ENCODE results near the gene TUBB.

Gene TUBB

DNA sequence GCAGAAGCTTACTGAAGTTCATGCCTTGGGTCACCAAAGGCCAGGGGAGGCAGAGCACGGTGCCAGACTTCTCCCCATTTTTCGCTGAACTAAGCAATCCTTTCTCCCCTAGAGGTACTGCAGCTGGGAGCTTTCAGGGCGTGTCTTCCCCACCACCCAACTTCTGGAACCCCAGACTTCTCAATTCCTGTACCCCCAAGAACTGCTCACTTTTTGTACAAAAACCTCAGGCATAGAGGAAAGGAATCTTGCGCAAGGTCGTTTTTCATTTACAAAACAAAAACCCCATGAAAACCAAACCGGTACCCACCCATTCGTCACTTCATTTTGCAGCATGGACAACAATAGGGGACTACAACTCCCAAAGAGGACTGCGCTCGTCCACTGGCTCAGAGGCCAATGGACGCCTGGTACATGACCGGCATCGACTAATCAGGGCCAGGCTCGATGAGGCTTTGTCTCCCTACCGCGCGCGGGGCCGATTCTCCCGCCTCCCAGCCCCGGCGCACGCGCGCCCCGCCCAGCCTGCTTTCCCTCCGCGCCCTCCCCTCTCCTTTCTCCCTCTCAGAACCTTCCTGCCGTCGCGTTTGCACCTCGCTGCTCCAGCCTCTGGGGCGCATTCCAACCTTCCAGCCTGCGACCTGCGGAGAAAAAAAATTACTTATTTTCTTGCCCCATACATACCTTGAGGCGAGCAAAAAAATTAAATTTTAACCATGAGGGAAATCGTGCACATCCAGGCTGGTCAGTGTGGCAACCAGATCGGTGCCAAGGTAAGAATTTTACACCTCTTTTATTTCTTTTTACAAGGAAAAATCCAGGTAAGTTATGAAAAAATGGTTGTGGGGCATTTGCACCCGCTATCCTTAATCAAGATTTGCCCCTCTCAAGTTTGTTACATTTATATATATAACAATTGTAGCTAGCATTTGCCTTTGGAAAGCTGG is at the start of gene TUBB:
TSS of gene TUBB (plus strand) at position 562 of the 947 bp plus-strand sequence. CDS start at position 717, 155 bp downstream.
- in situ Hi-C loops (cut with HindIII; ENCODE audit: low sequenced_read_pairs), result no loop called here

DNA sequence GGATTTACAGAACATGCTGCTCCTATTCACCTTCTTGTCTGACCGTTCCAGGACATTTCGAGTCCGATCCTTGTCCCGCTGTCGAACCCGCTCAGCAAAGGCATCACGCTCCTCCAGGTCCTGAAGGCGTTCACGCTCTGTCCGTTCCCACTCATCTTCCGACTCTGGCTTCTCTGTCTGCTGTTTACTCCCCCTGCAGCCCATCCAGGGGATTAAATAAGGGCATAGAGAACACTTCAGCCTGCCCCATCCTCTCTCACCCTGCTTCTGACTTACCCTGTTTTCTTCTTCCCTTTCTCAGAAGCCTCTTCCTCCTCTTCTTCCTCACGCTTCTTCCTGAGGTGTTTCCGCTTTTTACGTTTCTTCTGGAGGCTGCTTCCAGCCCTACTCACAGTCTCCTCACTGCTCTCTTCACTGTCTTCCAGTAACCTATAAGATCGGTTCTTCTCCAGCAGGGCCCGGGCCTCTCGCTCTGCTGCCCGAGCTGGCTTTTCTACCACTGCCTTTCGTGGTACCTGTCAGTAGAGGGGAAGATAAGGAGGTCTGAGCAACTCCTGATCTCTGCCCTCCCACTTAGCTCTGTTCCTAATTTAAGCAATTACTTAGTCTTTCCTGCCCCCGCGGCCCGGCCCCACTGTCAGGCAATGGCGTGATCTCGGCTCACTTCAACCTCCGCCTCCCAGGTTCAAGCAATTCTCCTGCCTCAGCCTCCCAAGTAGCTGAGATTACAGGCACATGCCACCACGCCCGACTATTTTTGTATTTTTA is 49.2 kb upstream of the TUBB start:
- in situ Hi-C loops (cut with HindIII; ENCODE audit: low sequenced_read_pairs), result no loop called here

DNA sequence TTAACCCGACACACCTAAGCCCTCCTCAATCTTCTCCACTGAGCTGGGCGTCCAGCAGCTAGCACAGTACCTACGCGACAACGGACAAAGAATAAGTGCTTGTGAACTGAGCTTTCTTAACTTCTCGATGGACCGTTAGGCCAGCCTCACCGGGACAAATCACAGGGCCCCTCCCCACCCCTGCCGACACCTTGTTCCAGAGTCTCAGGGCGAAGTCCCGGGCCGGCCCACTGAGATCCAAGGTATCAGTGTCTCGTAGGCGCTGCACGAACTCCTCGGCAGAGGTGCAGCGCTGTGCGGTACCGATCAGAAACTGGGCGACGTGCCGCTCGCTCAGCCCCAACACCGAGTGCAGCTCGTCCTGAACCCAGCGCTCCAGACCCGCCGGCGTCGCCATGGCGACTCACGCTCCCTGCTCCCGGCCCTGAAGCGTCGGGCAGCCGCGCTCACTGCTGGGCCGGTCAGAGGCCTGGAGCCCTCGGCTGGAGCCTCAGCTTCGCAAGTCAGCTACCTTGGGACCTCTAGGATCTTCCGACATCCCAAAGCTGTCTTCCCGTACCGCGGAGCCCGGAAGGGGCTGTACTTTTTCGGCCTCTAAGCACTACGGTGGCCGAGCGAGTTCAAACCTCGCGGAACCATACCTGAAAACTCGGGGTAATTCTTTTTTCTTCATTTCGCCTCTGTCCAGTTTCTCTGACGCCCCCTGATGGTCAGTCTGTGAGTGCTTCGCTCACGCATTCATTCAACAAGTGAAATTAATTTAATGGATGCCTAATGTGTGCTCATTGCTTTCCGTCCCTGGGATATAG is 47.5 kb upstream of the TUBB start, which contains the start of gene DHX16:
TSS of gene DHX16 (minus strand) at position 562 of the 809 bp plus-strand sequence. CDS start at position 397, 165 bp downstream.
- in situ Hi-C loops (cut with HindIII; ENCODE audit: low sequenced_read_pairs), result no loop called here

- in situ Hi-C loops (cut with HindIII; ENCODE audit: low sequenced_read_pairs), result no loop called here
Measured at GRCh38 chr6:30676660-30677285, 43.4 kb upstream of the TUBB start.

GRCh38 chr6:30678964-30679726 is 41.0 kb upstream of the TUBB start:
- in situ Hi-C loops (cut with HindIII; ENCODE audit: low sequenced_read_pairs), result no loop called here

GRCh38 chr6:30679765-30680535 is 40.2 kb upstream of the TUBB start:
- in situ Hi-C loops (cut with HindIII; ENCODE audit: low sequenced_read_pairs), result no loop called here

- in situ Hi-C loops (cut with HindIII; ENCODE audit: low sequenced_read_pairs), result no loop called here
Measured at GRCh38 chr6:30681766-30682142, 38.4 kb upstream of the TUBB start.

GRCh38 chr6:30682143-30683117 is 37.7 kb upstream of the TUBB start:
- in situ Hi-C loops (cut with HindIII; ENCODE audit: low sequenced_read_pairs), result no loop called here

DNA sequence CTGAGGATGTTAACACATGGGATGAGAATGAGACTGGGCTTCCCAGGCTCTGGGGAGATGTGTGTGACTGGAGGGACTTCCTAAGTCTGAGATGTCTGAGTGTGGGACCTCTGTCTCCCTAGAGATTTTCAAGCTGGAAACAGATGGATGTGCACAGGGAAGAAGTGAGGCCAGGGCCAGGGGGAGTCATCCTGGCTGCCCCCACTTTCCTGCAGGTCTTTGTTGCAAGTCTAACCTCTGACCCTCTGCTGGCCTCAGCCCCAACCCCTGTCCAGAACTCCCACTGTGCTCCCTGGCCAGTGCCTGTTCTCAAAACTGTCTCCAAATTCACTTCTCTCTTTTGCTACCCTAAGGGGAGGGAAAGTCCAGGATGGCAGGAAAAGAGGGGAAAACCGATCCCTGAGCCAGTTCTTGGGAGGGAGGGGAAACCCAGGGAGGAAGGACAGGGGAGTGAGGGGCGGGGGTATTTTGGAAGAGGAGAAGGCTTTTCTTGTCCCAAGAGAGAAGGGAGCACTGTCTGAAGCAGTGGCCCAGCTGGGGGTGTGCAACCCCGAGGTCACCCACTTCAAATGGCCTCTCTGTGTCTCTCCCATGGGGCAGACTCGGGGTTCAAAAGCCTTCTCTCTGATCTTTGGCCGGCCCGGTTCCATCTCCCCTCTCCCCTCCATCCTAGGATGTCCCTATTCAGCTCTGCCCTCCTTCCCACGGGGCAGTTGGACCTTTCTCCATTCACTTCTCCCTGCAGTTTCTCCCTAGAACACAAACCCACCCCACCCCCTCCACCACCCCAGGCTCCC is 36.8 kb upstream of the TUBB start:
- in situ Hi-C loops (cut with HindIII; ENCODE audit: low sequenced_read_pairs), result no loop called here

DNA sequence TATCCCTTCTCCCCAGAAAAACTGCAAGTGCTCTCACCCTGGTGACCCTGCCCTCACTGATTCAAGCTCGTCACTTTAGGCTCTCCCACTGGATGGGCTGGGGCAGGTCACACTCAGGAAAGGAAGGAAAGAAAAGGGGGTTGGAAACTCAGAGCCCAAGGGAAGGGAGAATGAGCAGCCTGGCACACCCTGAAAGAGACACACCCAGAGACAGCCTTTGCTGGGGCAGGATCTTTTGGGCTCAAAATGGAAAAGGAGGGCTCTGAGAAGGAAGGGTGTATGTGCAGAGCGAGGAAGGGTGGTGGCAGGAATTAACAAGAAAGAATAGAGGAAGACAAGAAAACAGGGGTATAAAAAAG is 36.2 kb upstream of the TUBB start:
- in situ Hi-C loops (cut with HindIII; ENCODE audit: low sequenced_read_pairs), result no loop called here

DNA sequence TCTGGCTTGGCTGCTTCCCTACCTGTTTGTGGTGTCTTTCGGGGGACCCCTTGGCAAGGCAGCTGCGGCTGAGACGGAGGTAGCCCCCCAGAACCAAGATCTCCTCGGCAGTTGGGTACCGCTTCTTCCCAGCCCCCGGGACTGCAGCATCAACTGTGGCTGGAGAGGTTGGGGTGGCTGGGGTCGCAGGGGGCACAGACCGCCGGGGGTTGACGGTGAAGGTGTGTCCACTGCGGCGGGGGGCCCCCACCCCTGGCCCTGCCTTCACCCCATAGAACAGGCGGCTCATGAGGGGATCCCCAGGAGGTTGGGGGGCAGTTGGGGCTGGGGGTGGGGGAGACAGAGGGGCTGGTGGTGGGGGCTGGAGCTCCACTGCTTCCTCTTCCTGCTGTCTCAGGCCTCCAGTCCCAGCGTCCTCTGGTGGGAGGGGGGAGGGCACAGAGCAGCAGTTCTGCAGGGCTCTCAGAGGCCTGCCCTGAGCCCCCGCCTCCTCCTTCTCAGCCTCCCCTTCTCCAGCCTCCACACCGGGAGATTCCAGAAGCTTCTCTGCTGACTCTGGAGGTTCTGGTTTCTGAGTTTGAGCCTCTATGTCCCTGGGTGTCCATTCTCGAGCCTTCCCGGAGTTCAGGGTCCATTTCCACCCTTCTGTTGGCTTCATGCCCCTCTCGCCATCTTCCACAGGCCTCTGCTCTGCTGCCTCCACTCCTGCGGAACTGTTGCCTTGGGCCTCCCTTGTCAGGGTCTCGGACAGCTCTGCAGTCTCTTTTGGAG is 35.6 kb upstream of the TUBB start:
- in situ Hi-C loops (cut with HindIII; ENCODE audit: low sequenced_read_pairs), result no loop called here

DNA sequence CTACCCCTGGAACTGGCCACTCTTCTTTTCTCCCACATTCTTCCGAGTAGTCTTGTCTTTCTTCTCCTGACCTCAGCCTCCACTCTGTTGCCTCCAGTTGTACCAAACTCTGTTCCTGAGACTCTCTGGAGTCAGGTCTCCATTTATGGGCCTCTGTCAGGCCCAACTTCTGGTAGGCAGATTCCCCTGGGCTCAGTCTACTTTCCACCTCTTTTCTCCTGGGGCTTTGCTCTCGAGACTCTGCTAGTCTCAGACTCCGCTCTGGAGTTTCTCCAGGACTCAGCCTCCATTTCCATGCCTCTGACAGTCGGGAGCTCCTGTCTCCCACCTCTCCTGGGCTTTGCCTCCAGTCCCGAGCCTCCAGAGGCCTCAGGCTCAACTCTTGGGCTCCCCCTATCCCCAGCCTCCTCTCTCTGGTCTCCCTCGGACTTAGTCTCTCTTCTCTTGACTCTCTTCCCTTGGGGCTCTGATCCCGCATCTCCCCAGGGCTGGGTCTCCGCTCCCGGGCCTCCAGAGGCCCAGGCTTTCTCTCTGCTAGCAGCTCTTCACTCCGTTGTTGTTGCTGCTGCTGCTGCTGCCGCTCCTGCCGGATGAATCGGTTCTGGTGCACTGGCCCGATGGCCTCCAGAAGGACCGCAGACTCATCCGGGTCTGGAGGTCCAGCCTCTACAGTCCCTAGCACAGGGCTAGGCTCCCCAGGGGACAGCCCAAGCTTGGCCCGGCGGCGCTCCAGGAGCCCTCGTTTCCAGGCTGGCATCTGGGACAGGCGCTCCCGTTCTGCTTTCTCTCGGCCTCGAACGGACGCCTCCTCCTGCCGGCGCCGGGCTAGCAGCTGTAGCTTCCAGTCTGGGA is 34.8 kb upstream of the TUBB start:
- in situ Hi-C loops (cut with HindIII; ENCODE audit: low sequenced_read_pairs), result no loop called here

- in situ Hi-C loops (cut with HindIII; ENCODE audit: low sequenced_read_pairs), result no loop called here
Measured at GRCh38 chr6:30686009-30686907, 33.9 kb upstream of the TUBB start, which contains the start of gene PPP1R18. Gene PPP1R18 (minus strand): TSS chr6:30686645. CDS start chr6:30686018, 627 bp downstream.

- in situ Hi-C loops (cut with HindIII; ENCODE audit: low sequenced_read_pairs), result no loop called here
Measured at GRCh38 chr6:30686908-30687658, 33.1 kb upstream of the TUBB start.
